GM18520 (cell line): ENCODE data around the gene PNPLA7.

Experiments
- ATAC-seq: cut with Tn5 transposase; IDR thresholded peaks from one replicate; pipeline ENCODE4 v1.9.1; 2021; ENCODE audit not compliant: unreplicated experiment

The PNPLA7 gene

DNA sequence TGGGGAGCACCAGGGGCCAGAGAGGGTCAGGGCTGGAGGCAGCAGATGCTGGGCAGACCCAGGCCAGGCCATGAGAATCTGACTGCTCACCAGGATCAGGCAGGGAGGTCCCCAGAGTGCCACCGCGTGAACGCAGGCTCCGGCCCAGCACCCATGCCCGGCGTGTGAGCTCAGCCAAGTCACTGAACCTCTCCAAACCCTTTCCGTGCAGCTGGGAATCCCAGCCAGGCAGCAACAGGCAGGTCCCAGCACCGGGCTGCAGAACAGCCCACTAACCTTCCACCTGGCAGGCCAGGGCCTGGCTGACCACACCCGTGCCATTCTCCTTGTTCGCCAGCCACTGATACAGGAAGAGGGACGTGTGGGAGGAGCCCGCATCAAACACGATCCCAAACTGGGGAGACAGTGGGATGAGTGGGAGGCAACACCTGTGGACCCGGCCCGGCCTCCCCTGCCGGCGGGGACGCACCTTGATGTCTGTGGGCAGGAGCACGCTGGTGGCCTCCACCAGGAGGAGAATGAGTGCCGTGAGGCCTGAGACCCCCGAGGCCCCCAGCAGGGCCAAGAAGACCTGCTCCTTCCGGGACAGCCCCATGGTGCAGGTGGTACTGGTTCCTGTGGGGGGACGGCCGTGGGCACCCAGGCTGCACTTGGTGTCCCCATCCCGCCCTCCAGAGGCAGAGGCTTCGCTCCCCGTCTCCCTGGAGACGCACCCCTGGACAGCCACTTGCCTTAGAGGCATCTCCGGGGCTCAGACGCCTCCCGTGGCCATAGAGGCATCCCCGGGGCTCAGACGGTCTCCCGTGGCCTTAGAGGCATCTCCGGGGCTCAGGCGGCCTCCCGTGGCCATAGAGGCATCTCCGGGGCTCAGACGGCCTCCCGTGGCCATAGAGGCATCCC, 112.3 kb downstream of the PNPLA7 start:
- ATAC-seq, result no peak

DNA sequence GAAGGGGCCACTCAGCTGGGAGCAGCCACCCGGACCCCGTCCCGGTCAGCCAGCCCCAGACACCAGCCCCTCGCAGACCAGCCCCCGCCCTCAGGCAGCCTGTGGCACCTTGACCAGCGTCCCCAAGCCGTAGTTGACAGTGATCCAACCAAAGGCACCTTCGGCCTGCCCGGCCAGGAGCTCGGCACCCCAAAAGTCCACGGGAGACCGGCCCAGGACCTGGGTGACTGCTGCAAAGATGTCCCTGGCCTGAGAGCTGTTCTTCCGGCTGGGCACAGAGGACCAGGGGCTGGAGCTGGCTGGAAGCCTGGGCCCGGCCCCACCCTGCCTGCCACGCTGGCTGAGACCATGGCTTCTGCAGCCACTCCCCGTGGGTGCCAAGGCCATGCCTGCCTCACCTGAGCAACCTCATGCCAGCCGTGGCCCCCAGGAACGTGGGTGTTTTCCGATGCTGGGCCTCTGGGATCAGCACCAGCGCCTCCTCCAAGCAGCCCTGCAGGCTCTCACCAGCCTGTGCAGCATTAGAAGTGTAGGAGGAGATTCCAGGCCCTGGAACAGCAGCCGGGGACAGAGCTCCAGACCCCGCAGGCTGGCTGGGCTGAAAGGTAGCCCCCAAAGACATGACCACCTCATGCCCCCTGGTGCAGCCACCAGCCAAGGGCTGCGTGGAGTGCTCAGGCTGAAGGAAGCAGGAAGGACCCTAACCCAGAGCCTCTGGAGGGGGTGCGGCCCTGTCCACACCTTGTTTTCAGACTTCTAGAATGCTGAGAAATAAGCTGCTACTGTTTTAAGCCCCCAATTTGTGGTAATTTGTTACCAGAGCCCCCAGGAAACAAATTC, 113.2 kb downstream of the PNPLA7 start:
- ATAC-seq, result no peak

DNA sequence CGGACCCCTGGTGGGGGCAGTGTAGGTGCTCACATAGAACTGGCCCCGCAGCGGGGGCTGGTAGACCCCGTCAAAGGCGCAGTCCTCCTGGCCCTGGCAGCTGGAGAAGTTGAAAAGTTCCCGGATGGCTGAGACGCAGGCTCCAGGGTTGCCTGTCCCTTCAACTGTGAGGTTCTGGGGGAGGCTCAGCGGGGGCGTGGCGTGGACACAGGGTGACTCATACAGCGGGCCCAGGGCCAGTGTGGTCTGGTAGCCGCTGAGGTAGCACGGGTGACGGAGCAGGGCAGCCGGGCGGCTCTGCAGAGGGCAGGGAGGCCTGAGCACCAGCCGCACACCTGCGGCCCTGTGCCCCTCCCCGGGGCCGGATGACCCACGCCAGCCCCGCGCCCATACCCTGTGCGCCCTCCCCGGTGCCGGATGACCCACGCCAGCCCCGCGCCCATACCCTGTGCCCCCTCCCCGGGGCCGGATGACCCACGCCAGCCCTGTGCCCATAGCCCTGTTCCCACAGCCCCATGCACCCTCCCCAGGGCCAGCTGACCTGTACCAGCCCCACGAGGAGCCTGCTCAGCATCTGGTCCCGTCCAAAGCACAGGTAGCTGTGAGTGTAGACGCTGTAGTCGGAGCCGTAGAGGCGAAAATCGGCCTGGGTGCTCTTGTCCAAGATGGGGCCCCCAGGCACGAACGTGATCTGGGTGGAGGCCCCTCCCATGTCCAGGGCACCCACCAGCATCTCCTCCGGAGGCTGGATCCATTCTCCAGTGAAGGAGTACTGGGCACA, 114.0 kb downstream of the PNPLA7 start:
- ATAC-seq, result no peak

DNA sequence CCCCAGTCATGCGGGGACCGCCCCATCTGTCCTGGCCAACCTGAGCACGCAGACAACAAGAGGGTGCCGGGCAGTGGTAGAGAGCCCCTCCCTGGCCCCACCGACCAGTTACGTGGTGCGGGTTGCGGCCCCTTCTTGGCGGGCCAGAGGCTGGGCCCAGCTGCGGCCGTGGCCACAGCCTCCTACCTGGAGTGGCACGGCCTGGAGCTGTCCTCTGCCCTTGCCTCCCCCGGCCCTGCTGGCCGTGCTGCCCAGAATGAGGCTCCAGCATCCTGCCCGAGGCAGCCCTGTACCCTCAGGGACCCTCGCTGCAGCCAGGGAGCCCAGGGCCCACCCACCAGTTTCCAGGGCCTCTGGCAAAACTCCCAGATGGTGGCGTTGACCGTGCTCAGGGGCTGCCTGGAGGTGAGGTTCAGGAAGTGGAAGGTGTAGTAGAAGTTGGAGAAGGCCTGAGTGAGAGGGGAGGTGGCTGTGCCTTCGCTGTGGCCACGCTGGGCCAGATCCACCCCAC, 114.8 kb downstream of the PNPLA7 start:
- no peak for ATAC-seq

DNA sequence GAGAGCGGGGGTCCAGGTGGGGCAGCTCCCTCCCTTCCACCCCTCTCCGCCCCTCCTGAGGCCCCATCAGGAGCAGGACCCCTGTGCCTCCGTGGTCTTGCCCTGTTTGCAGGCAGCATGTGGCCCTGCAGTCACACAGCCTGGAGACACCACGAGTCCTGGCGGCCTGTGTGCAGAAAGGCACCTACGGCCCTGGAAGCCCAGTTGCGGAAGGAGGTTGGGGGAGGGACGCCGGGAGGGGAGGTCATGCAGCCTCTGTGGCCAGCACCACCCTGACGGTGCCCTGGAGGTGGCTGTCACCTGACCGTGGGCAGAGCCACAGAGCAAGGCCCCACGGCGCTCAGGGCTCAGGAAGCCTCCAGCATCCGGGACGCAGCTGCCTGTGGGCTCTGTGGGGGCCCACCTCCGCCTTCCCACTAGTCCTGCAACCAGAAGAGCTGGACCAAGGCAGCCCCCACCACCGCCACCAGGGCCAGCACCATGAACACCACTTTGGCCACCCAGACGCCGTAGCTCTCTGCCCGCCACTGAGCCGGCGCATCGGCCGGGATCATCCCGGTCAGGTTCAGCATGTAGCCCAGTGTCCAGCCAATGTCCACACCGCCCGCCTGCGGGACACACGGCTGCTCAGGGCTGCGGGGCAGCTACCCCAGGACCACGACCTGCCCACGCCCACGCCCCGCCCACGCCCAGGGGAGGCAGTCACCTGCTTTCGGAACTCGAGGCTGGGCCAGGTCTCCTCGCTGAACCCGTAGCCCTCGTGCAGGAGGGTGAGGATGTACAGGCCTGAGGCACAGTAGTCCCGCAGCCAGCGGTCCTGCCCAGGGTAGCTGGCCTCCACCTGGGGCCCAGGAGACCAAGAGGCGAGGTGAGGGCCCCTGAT, 115.5 kb downstream of the PNPLA7 start:
- ATAC-seq, result no peak

DNA sequence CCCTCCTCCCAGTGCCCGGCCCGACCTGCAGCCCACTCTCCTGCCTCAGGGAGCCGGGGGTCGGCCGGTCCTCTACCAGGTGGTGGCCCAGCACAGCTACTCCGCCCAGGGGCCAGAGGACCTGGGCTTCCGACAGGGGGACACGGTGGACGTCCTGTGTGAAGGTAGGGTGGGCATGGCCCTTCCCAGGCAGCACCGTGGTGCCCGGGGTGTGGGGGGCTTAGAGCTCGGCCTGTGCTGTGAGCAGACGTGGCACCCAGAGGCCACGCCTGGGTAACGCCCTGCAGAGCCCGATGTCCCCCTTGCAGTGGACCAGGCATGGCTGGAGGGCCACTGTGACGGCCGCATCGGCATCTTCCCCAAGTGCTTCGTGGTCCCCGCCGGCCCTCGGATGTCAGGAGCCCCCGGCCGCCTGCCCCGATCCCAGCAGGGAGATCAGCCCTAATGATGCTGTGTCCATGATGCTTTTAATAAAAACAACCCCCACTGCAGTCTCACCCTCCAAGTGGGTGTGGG, 116.2 kb downstream of the PNPLA7 start:
- ATAC-seq, result no peak

DNA sequence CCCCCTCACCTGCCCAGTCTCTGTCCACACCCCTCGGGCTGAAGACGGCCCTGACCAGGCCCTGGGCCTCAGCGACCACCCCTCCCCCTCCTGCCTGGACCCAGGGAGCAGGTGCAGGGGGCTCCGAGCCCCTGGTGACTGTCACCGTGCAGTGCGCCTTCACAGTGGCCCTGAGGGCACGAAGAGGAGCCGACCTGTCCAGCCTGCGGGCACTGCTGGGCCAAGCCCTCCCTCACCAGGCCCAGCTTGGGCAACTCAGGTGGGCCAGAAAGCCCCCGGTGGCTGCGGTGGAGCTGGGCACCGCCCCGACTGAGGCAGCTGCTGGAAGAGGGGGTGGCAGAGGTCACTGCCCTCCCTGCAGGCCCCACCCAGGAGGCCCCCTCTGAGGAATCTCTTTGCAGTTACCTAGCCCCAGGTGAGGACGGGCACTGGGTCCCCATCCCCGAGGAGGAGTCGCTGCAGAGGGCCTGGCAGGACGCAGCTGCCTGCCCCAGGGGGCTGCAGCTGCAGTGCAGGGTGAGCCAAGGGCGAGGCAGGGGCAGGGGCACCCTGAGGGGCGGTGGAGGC, 116.8 kb downstream of the PNPLA7 start:
- no peak for ATAC-seq

DNA sequence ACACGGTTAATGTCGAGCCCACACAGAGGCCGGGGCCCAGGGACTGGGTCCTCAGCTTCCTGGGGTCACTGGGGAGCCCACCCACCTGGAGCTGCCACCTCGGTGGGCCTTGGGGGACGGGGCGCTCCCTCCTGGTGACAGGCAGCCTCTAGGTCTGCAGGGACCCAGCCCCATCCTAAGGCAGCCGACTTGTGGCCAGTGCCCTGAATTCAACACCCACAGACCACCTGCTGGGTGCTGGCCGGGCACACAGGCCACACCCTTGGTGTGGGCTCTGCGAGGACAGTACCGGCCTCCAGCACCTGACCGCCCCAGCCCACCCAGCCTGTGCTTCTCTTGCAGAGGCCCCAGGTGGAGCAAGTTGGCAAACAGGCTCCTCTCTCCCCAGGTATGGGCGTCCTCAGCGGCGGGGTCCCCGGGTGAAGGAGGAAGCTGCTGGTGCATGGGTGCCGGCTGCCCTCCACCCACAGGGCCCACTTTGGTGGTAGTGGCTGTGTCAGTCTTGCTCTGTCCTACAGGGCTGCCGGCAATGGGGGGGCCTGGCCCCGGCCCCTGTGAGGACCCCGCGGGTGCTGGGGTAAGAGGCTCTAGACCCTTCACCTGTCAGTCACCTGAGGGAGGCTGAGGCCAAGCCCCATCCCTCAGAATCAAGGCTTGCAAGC, 117.4 kb downstream of the PNPLA7 start:
- ATAC-seq, result no peak

DNA sequence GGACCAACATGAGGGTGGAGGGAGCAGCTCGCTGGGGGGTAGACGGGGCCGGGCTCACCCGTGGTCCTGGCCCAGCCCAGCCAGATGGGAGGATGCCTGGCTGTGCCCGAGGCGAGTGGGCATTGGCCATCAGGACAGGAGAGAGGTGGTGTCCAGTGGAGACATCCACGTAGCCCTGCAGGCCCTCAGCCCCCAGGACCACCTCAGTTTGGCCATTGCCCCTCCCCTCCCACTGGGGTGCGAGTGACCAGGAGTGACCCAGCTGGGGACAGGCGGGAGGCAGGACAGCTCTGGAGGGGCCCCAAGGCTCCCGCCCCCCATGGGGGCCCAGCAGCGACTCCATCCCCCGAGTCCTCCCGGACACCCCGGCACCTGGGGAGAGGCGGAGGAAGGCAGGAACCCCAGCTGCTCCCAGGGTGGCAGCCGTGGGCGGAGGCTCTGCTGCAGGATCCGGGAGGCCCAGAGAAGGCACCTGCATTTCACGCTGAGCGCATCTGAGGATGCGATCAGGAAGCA, 118.7 kb downstream of the PNPLA7 start:
- no peak for ATAC-seq

DNA sequence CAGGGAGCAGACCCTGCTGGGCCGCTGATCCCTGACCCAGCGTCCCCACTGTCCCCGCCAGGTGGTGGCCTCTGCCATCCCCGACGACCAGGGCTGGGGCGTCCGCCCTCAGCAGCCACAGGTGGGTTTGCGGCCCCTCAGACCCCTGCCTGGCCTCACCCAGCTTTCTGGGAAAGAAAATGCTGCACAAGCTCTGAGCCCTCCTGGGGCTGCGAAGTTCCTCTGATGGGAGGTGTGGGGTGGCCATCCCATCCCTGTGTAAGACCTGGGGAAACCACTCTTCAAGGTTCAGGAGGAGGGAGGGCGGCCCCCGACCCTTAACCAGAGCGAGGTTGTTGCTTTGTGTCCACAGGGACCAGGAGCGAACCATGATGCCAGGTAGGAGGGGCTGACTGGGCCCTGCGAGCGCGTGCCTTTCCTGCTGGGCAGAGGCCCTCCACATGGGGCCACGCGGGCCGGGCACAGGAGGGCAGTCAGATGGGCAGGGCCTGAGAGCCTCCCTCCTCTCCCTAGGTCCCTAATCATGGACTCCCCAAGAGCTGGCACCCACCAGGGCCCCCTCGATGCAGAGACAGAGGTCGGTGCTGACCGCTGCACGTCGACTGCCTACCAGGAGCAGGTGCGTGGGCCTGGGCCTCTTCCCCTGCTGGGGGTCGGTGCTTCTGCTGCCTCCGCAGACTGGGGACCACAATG, 119.3 kb downstream of the PNPLA7 start:
- no peak for ATAC-seq

DNA sequence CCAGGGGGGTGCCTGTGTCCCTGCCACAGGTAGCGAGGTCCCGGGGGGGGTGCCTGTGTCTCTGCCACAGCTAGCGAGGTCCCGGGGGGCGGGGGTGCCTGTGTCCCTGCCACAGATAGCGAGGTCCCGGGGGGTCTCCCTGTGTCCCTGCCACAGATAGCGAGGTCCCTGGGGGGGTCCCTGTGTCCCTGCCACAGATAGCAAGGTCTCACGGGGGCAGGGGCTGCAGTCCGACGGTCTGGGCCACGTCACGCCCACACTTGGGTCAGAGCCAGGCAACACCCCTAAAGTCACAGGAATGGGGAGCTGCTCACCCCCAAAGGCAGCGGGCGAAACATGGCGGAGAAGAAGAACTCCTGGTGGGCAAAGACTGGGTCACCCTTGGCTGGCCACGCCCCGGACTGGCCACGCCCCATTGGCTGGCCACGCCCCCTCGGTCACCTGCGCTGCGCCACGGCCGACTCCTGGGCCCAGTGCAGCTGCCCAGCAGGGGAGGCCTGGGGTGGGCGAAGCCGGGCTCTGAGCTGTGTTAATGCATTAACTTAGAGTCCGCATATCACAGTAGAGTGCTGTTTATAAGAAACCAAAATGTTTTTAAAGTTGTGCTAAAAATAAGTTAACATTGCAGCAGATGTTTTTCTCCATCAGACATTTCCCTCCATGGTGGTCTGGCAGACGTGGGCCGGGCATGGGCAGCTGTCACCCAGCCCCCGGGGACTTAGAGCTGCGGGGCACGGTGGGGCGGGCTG, 120.1 kb downstream of the PNPLA7 start:
- ATAC-seq, result no peak

DNA sequence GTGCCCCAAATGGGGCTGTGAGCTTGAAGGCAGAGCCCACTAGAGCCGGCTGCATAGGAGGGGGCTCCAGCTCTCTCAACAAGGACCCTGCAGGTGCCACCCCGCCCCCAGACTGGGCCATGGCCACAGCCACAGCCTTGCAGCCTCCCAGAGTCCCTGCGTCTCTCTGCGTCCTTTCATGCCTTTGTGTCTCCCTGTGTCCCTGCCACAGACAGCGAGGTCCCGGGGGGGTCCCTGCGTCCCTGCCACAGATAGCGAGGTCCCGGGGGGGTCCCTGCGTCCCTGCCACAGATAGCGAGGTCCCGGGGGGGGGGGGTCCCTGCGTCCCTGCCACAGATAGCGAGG, 120.7 kb downstream of the PNPLA7 start:
- no peak for ATAC-seq

DNA sequence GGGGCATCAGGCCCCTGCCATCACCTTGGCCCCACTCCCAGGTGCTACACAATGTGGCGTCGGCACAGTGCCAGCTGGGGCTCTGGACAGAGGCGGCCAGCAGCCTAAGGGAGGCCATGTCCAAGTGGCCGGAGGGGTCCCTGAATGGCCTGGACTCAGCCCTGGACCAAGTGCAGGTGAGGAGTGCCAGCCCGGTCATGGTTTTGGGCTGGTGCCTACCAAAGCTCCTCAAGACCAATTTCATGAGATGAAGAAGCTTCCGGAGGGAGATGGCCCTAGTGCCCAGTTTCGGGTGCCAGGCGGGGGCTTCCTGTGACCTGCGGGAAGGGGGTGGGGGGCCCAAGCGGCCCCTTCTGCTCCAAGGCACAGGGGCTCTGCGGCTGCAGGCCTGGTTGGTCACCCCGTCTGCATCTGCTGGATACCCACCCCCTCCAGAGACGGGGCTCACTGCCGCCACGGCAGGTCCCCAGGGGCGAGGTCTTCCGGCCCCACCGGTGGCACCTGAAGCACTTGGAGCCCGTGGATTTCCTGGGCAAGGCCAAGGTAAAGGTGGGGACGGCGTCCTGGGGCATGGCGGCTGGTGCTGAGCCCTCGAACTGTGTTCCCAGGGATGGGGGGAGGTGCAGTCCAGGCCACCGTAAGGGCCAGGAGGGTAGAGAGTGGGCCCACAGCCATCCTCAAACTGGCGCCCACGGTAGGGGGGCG, 121.2 kb downstream of the PNPLA7 start:
- ATAC-seq, result no peak

DNA sequence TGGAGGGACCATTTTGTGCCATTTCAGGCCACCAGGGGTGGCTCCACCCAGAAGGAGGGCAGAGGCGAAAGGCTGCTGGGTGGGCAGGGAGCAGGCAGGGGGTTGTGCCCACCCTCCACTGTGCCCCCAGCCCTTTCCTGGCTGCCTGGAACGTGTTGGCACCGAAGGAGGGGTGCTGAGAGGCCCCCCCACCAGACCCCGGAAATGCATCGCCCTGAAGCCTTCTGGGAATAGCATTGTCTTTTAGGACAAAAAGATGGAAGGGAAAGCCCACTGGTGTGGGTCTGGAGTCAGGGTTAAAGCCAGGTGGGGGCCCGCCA, 121.9 kb downstream of the PNPLA7 start:
- no peak for ATAC-seq

DNA sequence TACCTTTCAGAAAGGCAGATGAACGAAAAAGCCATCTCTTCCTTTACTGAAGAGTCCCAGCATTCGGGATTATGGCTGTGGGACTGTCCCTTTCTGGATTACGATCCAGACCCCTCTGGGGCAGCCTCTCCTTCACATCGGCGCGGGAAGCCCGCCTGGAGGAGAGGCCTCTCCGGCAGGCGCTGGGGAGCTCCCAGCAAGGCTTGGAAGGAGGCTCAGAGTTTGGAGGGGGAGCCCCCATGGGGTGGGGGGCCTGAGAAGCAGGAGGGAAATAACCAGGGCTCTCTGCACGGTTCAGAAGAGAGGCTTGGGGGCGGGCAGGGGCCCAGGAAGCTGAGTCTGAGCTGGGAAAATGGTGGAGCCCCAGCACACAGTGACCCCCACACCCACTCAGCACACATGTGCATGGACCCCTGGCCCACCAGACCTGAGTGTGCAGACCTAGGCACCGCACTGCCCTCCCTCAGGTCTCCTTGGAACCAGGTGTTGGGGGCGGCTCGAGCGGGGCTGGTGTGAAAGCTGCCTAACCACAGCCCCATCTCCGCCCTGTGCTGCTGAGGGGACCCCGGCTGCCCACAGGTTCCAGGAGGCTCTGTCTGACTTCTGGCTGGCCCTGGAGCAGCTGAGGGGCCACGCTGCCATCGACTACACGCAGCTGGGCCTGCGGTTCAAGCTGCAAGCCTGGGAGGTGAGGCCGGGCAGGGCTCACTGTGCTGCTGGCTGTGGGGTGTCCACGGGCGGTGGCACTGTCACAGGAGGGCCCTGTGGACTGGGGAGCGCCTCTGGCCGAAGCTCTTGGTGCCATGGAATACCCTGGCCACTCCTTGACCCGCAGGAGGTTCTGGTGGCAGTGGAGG, 122.5 kb downstream of the PNPLA7 start:
- ATAC-seq, result no peak

DNA sequence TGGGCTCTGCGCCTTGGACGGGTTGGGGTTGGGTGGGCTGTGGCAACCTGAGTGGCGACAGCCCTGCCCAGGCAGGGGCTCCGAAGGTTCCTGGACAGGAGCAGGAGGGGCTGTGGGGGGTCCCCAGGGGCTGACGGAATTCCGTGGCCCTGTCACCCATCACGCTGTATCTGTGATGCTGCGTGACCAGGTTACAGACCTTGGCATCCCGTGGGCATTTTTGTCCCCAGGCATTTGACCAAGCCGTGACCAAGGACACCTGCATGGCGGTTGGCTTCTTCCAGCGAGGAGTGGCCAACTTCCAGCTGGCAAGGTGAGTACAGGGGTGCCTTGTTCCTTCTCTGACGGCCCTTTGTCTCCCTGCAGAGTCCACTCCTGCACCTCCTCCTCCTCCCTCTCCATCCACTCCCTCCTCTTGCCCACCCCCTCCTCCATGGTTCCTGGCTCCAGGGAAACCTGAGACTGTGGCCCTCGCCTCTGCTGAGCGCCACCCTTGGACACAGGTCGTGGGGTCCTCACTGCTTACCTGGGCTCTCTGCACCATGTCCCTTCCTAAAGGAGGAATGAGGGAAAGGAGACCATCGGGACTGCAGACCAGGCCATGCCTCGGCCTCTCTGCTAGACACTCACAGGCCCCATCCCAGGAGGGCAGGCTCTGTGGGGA, 124.1 kb downstream of the PNPLA7 start:
- no peak for ATAC-seq
